ENCODE results near the gene MLPH. TPM values are rescaled to one million over a fixed set of nuclear protein-coding genes. Genes with fewer than 3 reads are reported as not detected.

MLPH gene
- total and polyA plus RNA-seq, 2 of the 13 experiments (the other 11 are each of a cell fraction or from before 2014, with no cell fraction given) = 0.12 TPM; not detected in 1

DNA sequence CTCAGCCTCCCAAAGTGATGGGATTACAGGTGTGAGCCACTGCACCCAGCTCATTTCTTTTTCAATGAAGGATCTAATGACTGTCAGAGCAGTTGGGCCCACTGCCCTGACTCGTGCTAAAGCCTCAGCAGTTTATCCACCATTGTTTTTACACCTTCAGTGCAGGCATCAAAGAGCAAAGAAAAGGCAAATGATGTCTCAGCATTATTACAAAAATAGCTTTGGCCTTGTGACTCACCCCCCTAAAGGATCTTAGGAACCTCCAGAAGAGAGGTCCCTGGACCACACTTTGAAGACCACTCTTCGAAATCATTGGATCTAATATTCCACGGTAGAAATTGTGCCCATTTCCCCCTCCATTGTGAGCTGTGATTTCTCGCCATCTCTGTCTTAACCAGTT, 21.3 kb downstream of the MLPH start:
- no peak overlapping the region for H3K4me2 ChIP-seq (ENCODE audit: low read depth, low read length)
- no peaks in the 10 kb centered on the region for H4K20me1 ChIP-seq (ENCODE audit: insufficient read depth, low read length)
- BruUV-seq (replicated peaks) = no TSS peak
- H3K9ac ChIP-seq (ENCODE audit: insufficient read depth, low read depth, low read length) = no peak overlapping the region
- intact Hi-C loops (cut with micrococcal nuclease; ENCODE audit: unreplicated experiment) (no loop called here), in situ Hi-C loops (cut with HindIII; ENCODE audit: extremely low pct_ligation_motif_present, low pct_unique_long_range_greater_than_20kb) (no loop called here)
- ChIA-PET POLR2A (no interaction called here), CTCF (ENCODE audit: low intra/inter-chr PET ratio, low total read pairs) (no interaction called here)
- H3K9me3 ChIP-seq (ENCODE audit: low read length) = no peaks in the 10 kb centered on the region
- ATAC-seq (no peak), FAIRE-seq (no peak), DNase-seq (ENCODE audit: low spot score) (no peak)
- WGBS (ENCODE audit: low lambda C conversion rate) = 10% methylated on average over 4 of the region's 4 CpGs
- H3K27ac ChIP-seq (ENCODE audit: extremely low read length, insufficient read depth, low read length) = no peak overlapping the region
- H2AFZ ChIP-seq (ENCODE audit: low read length) = no peak overlapping the region
- no peak overlapping the region for H3K4me3 ChIP-seq (replicated peaks in 1 of 3; ENCODE audit: insufficient read depth in 1 of 3, low read depth in 2 of 3, low read length in 3 of 3)
- no peaks in the 10 kb centered on the region for H3K36me3 ChIP-seq (replicated peaks in 1 of 2; ENCODE audit: control insufficient read depth in 1 of 2, insufficient read depth in 2 of 2, low read length in 2 of 2)
- H3K79me2 ChIP-seq (ENCODE audit: insufficient read depth, low read length) = no peaks in the 10 kb centered on the region
- H3K4me1 ChIP-seq (ENCODE audit: insufficient read depth, low read length) = peaks cover 7% of the 10 kb centered on the region
- H3K27me3 ChIP-seq (ENCODE audit: control insufficient read depth in 1 of 2, insufficient read depth in 2 of 2, low read length in 2 of 2) = peaks cover 17 to 69% of the 10 kb centered on the region in 2 experiments; a peak in 4 of 5 replicates
- TF ChIP-seq ZNF292 (CRISPR knock-in tag; IDR thresholded peaks at IDR 0.05; ENCODE audit: borderline replicate concordance, low read depth) = no peak
- TF ChIP-seq MAFK (conservative IDR thresholded peaks at IDR 0.05 in 1 of 2, IDR thresholded peaks at IDR 0.05 in 1 of 2; ENCODE audit: low read length in 2 of 2) = peak; percentile 22 to 68; a peak in 1 of 4 replicates
- TF ChIP-seq ZNF589 (CRISPR knock-in tag; conservative IDR thresholded peaks at IDR 0.05) = no peak
- TF ChIP-seq MAFF (IDR thresholded peaks at IDR 0.05; ENCODE audit: low read depth, low read length) = peak; percentile 55

DNA sequence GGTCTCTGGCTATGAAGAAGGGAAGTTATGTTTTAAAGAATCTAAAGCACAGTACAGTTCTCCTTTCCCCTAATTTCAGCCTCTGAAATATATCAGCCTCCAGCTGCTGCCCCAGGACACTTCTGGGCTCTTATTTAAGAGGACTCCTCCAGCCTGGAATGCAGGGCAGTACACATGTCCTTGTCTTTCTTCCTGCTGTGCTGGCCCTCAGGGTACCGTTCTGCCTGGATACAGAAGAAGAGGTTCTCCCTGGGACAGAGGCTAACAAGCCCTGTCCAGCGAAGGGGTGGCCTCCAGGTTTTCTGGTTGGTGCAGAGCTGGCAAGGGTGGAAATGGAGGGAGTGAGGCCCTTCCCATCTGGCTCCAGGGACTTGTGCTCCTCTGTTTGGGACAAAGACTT, 22.1 kb downstream of the MLPH start:
- Histone ChIP-seq H3K79me2 (ENCODE audit: insufficient read depth, low read length) (no peaks in the 10 kb centered on the region), H3K27me3 (ENCODE audit: control insufficient read depth in 1 of 2, insufficient read depth in 2 of 2, low read length in 2 of 2) (peaks cover 17 to 75% of the 10 kb centered on the region in 2 experiments; a peak in 4 of 5 replicates), H3K4me3 (replicated peaks in 1 of 3; ENCODE audit: insufficient read depth in 1 of 3, low read depth in 2 of 3, low read length in 3 of 3) (no peak overlapping the region), H3K9ac (ENCODE audit: insufficient read depth, low read depth, low read length) (no peak overlapping the region), H2AFZ (ENCODE audit: low read length) (no peak overlapping the region), H3K4me2 (ENCODE audit: low read depth, low read length) (no peak overlapping the region), H3K9me3 (ENCODE audit: low read length) (no peaks in the 10 kb centered on the region), H4K20me1 (ENCODE audit: insufficient read depth, low read length) (no peaks in the 10 kb centered on the region), H3K27ac (ENCODE audit: extremely low read length, insufficient read depth, low read length) (no peak overlapping the region), H3K36me3 (replicated peaks in 1 of 2; ENCODE audit: control insufficient read depth in 1 of 2, insufficient read depth in 2 of 2, low read length in 2 of 2) (no peaks in the 10 kb centered on the region), H3K4me1 (ENCODE audit: insufficient read depth, low read length) (peaks cover 11% of the 10 kb centered on the region)
- POLR2A ChIA-PET = no interaction called here
- CTCF ChIA-PET (ENCODE audit: low intra/inter-chr PET ratio, low total read pairs) = interaction anchor here (6.2 kb wide), 1 partner anchor 63 kb away, joined by 109 read pairs; no protein-coding TSS in a partner anchor
- TF ChIP-seq, protein P1, sequence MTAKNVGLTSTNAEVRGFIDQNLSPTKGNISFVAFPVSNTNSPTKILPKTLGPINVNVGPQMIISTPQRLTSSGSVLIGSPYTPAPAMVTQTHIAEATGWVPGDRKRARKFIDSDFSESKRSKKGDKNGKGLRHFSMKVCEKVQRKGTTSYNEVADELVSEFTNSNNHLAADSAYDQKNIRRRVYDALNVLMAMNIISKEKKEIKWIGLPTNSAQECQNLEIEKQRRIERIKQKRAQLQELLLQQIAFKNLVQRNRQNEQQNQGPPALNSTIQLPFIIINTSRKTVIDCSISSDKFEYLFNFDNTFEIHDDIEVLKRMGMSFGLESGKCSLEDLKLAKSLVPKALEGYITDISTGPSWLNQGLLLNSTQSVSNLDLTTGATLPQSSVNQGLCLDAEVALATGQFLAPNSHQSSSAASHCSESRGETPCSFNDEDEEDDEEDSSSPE (CRISPR knock-in tag; IDR thresholded peaks at IDR 0.05) = no peak
- intact Hi-C loops (cut with micrococcal nuclease; ENCODE audit: unreplicated experiment) (no loop called here), in situ Hi-C loops (cut with HindIII; ENCODE audit: extremely low pct_ligation_motif_present, low pct_unique_long_range_greater_than_20kb) (no loop called here)
- ATAC-seq = no peak
- WGBS (ENCODE audit: low lambda C conversion rate) = 28% methylated on average over 2 of the region's 2 CpGs
- no peak for FAIRE-seq
- no TSS peak for BruUV-seq (replicated peaks)
- no peak for DNase-seq (ENCODE audit: low spot score)
